ENCODE measurements around the gene CMKLR1. TPM values are rescaled to one million over a fixed set of nuclear protein-coding genes. Genes with fewer than 3 reads are reported as not detected.

The CMKLR1 gene
- total RNA-seq, 2 donors from 2014 or later: not detected

DNA sequence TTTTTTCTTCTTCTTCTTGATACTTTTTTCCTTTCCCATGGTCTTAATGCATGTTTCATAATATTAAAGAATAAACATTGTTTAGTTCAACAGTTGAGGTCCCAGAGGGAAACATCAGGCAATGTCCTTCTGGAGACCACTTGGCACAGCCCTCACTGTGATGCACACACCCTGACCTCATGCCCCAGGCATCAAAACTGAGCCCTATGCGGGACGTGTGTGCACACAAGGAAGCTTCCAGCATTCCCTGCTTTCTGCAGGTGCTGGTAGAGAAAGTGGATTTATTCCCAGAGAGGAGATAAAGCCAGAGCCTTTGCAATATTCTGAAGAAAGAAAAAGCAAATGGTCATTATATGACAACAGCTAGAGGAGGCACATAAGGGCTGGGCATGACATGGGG is 16.0 kb upstream of the CMKLR1 start:
- H3K4me1 Mint-ChIP-seq: no peaks in the 10 kb centered on the region
- H3K27ac Mint-ChIP-seq: no peak overlapping the region
- no peaks in the 10 kb centered on the region for H3K9me3 Mint-ChIP-seq
- no peak overlapping the region for H3K4me3 Mint-ChIP-seq
- ATAC-seq (replicated peaks): no peak
- no peaks in the 10 kb centered on the region for H3K36me3 Mint-ChIP-seq (ENCODE audit: low read depth)
- H3K27me3 Mint-ChIP-seq: peaks cover 19% of the 10 kb centered on the region

- Mint-ChIP-seq H3K4me3 (no peak overlapping the region), H3K36me3 (ENCODE audit: low read depth) (no peaks in the 10 kb centered on the region)
Measured at GRCh38 chr12:108352591-108352990, 13.5 kb upstream of the CMKLR1 start.

GRCh38 chr12:108350511-108350910 is 11.4 kb upstream of the CMKLR1 start:
- Mint-ChIP-seq H3K36me3 (ENCODE audit: low read depth) (no peaks in the 10 kb centered on the region), H3K9me3 (no peaks in the 10 kb centered on the region), H3K27me3 (peaks cover 5% of the 10 kb centered on the region), H3K4me1 (no peaks in the 10 kb centered on the region), H3K4me3 (no peak overlapping the region), H3K27ac (no peak overlapping the region)
- ATAC-seq (replicated peaks): no peak

More at GRCh38 chr12:108352591-108352990, 13.5 kb upstream of the CMKLR1 start:
- no peak overlapping the region for H3K27ac Mint-ChIP-seq
- peaks cover 8% of the 10 kb centered on the region for H3K27me3 Mint-ChIP-seq
- no peaks in the 10 kb centered on the region for H3K4me1 Mint-ChIP-seq
- H3K9me3 Mint-ChIP-seq: no peaks in the 10 kb centered on the region
- peak; percentile 40 for ATAC-seq (replicated peaks)

- Mint-ChIP-seq H3K9me3 (no peaks in the 10 kb centered on the region), H3K27me3 (peaks cover 6% of the 10 kb centered on the region), H3K36me3 (ENCODE audit: low read depth) (no peaks in the 10 kb centered on the region), H3K4me1 (no peaks in the 10 kb centered on the region), H3K4me3 (no peak overlapping the region), H3K27ac (no peak overlapping the region)
- ATAC-seq (replicated peaks): no peak
Measured at GRCh38 chr12:108349278-108349688, 10.2 kb upstream of the CMKLR1 start.

DNA sequence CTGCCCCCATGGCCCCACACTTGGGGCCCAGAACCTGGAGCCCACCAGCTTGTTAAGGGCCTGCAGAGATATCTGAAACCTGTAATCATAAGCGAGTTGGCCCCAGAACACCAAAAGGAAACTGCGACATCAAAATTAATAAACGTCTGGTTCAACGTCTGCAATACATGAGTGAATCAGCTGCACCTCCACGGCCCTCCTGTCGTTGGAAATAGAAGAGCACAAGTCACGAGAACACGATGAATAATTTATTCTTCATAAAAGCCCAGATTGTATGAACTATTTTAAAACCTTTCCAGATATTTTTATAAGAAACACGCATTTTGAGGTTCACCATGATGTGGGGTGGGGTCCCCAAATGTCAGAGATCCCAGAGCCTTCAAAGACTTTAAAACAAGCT is 9.7 kb upstream of the CMKLR1 start:
- H3K4me1 Mint-ChIP-seq: no peaks in the 10 kb centered on the region
- no peaks in the 10 kb centered on the region for H3K36me3 Mint-ChIP-seq (ENCODE audit: low read depth)
- H3K4me3 Mint-ChIP-seq: no peak overlapping the region
- no peaks in the 10 kb centered on the region for H3K9me3 Mint-ChIP-seq
- H3K27me3 Mint-ChIP-seq: peaks cover 6% of the 10 kb centered on the region
- ATAC-seq (replicated peaks): no peak
- H3K27ac Mint-ChIP-seq: no peak overlapping the region

GRCh38 chr12:108346727-108347710 is 7.9 kb upstream of the CMKLR1 start:
- Mint-ChIP-seq H3K27ac (no peak overlapping the region), H3K9me3 (no peaks in the 10 kb centered on the region), H3K4me1 (no peaks in the 10 kb centered on the region), H3K4me3 (no peak overlapping the region), H3K36me3 (ENCODE audit: low read depth) (no peaks in the 10 kb centered on the region), H3K27me3 (peaks cover 9% of the 10 kb centered on the region)
- no peak for ATAC-seq (replicated peaks)

GRCh38 chr12:108345716-108346633 is 6.9 kb upstream of the CMKLR1 start:
- Mint-ChIP-seq H3K9me3 (no peaks in the 10 kb centered on the region), H3K27me3 (peaks cover 9% of the 10 kb centered on the region), H3K36me3 (ENCODE audit: low read depth) (no peaks in the 10 kb centered on the region), H3K4me1 (no peaks in the 10 kb centered on the region), H3K27ac (no peak overlapping the region), H3K4me3 (no peak overlapping the region)
- ATAC-seq (replicated peaks): no peak

DNA sequence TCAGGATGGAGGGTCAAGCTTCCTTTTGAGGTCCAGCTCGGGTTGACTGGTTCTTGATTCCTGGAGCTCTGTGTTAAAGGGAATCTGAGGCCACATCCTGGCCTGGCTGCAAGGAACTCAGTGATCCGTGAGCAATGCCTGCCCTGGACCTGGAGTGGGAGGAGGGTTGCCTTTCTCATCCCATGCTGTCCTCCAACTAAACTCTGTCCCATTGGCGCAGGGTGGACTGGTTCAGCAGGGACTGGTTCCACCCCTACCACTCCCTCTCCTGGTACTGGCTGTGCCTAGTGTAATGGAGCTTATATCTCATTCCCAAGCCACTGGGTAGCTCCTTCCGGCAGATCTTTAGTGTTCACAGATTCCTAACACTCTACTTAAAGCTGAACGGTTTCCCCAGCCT is 3.9 kb upstream of the CMKLR1 start:
- Mint-ChIP-seq H3K4me3 (no peak overlapping the region), H3K36me3 (ENCODE audit: low read depth) (no peaks in the 10 kb centered on the region), H3K27ac (no peak overlapping the region), H3K27me3 (peaks cover 28% of the 10 kb centered on the region), H3K9me3 (no peaks in the 10 kb centered on the region), H3K4me1 (no peaks in the 10 kb centered on the region)
- no peak for ATAC-seq (replicated peaks)

- H3K36me3 Mint-ChIP-seq (ENCODE audit: low read depth): no peaks in the 10 kb centered on the region
- ATAC-seq (replicated peaks): no peak
- H3K27ac Mint-ChIP-seq: no peak overlapping the region
- H3K27me3 Mint-ChIP-seq: peaks cover 33% of the 10 kb centered on the region
- H3K9me3 Mint-ChIP-seq: no peaks in the 10 kb centered on the region
- no peaks in the 10 kb centered on the region for H3K4me1 Mint-ChIP-seq
- H3K4me3 Mint-ChIP-seq: no peak overlapping the region
Measured at GRCh38 chr12:108341854-108342847, 3.0 kb upstream of the CMKLR1 start.

DNA sequence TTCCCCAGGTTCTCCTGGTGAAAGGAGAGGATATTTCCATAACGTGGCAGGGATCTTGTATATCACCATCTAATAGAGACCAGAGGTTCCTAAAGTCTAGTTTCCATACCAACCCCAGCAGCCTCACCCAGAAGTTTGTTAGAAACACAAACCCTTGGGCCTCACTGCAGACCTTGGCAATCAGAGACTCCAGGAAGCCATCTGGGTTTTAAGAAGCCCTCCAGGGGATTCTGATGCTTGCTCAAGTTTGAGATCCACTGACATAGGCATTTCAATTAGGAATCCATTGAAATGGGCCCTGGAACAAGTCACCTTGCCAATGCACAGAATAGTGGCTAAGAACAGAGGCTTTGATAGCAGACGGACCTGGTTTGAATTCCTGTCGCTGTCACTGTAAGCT is 2.2 kb upstream of the CMKLR1 start:
- H3K4me3 Mint-ChIP-seq: no peak overlapping the region

GRCh38 chr12:108340037-108340436 is 926 bp upstream of the CMKLR1 start:
- H3K27ac Mint-ChIP-seq: no peak overlapping the region
- ATAC-seq (replicated peaks): no peak
- H3K36me3 Mint-ChIP-seq (ENCODE audit: low read depth): no peaks in the 10 kb centered on the region
- no peaks in the 10 kb centered on the region for H3K4me1 Mint-ChIP-seq
- no peak overlapping the region for H3K4me3 Mint-ChIP-seq
- H3K9me3 Mint-ChIP-seq: no peaks in the 10 kb centered on the region
- peaks cover 31% of the 10 kb centered on the region for H3K27me3 Mint-ChIP-seq

More for the DNA sequence above, 2.2 kb upstream of the CMKLR1 start:
- no peak for ATAC-seq (replicated peaks)
- H3K36me3 Mint-ChIP-seq (ENCODE audit: low read depth): no peaks in the 10 kb centered on the region
- H3K27me3 Mint-ChIP-seq: peaks cover 33% of the 10 kb centered on the region
- no peaks in the 10 kb centered on the region for H3K4me1 Mint-ChIP-seq
- no peak overlapping the region for H3K27ac Mint-ChIP-seq
- no peaks in the 10 kb centered on the region for H3K9me3 Mint-ChIP-seq

DNA sequence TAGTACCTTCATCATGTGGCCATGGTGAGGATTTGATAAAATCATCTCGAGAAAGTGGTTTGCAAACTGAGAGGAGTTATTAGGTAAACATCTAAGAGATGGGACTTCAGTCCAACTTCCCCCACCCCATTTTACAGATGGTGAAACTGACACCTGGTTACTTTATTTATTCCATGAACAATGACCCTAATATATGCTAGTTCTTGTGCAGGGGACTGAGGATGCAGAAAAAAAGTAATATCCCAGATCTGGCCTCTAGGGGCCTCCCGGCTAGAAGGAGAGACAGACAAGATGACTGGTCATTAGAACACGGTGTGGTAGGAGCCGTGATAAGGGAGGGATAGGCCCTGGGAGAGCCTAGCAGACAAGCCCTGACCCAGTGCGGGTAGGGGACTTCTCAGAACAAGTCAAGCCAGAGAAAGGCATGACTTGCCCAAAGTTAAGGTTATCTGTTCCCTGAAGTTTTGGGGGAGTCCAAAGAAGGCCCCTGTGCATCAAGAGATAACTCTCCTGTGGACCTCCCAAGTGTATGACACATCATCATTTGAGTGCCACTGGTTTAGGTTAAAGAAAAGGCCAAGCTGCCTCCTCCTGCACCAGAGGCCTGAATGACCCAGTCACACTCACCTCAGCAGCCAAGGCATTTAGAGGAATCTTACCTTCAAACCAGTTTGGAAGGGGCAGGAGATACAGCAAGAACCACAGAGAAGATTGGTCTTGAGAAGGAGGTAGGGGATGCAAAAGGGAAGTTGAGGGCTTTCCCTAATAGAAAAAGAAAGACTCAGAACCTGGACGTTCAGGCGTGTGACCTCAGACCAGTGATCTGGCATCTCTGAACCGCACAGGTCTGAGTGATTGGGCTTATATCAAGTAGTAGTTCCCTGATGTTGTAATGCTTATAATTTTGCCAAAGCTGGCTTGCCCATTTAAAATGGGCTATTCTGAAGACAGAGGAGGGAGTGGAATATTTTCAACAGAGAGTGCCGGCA is 1.6 kb downstream of the CMKLR1 start:
- ATAC-seq (replicated peaks): no peak
- H3K4me3 Mint-ChIP-seq: no peak overlapping the region
- H3K27me3 Mint-ChIP-seq: peaks cover 28% of the 10 kb centered on the region
- no peak overlapping the region for H3K27ac Mint-ChIP-seq
- no peaks in the 10 kb centered on the region for H3K4me1 Mint-ChIP-seq
- H3K36me3 Mint-ChIP-seq (ENCODE audit: low read depth): no peaks in the 10 kb centered on the region
- no peaks in the 10 kb centered on the region for H3K9me3 Mint-ChIP-seq
